MG63 (cell line): Measurements from ENCODE around the gene CARNS1. TPM values are rescaled to one million over a fixed set of nuclear protein-coding genes. Genes with fewer than 3 reads are reported as not detected.
"Not testable (repeated sequence)": the region's sequence is repeated elsewhere in the genome, so short reads cannot be mapped to it uniquely, and the experiment has no call there.

Source experiments
- DNase-seq: peaks from one replicate; pipeline ENCODE4 v3.0.0-alpha.2; 2020
- H3K27me3 ChIP-seq: fragments of 250-450 bp; sonication (Bioruptor Pico); 2 replicates; pipeline ENCODE4 v1.5.1; 2020; ENCODE audit warnings: mild to moderate bottlenecking, moderate library complexity
- H3K36me3 ChIP-seq: fragments of 250-450 bp; sonication (Bioruptor Pico); 2 replicates; pipeline ENCODE4 v1.5.1; 2020; ENCODE audit warnings: mild to moderate bottlenecking, moderate library complexity
- H3K4me3 ChIP-seq: fragments of 250-450 bp; sonication (Bioruptor Pico); 2 replicates; pipeline ENCODE4 v1.5.1; 2020; ENCODE audit warnings: mild to moderate bottlenecking, moderate library complexity
- H3K9me3 ChIP-seq: fragments of 250-450 bp; sonication (Bioruptor Pico); 2 replicates; pipeline ENCODE4 v1.5.1; 2020; ENCODE audit warnings: mild to moderate bottlenecking, moderate library complexity
- total RNA-seq: library from RNA; depleted of rRNA; stranded (reverse); fragments of >200 nt; shearing (Covaris generic); gene quantifications from 2 replicates; pipeline ENCODE4 v1.2.3, GENCODE V29; 2014; ENCODE audit warnings: low replicate concordance

CARNS1 gene
- total RNA-seq, 1 experiment from 2014 or later: not detected

DNA sequence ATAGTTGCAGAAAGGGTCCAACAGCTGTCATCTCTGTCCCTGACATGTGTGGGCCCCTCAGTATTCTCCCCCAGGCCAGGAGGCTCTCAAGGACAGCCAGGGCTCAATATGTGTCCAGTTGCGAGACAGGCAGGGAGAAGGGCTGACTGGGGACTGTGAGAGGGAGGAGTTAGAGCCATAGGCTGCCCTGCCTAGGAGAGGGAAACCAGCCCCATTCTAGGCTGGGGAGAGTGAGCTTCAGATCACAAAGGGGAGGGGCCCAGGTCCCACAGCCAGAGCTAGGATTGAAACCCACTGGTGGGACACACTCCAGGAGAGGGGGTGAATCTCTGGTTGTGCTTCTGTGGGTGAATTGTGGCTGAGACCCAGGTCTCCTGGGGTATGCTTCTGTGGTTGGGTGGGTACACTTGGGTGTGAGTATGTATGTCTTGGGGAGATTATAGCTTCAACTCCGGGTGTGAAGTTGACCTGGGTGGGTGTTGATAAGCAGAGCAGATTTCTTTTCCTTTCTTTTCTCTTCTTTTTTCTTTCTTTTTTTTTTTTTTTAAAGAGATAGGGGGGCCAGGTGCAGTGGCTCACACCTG is 2.1 kb upstream of the CARNS1 start:
- no peak for DNase-seq
- H3K27me3 ChIP-seq: no peaks in the 10 kb centered on the region

DNA sequence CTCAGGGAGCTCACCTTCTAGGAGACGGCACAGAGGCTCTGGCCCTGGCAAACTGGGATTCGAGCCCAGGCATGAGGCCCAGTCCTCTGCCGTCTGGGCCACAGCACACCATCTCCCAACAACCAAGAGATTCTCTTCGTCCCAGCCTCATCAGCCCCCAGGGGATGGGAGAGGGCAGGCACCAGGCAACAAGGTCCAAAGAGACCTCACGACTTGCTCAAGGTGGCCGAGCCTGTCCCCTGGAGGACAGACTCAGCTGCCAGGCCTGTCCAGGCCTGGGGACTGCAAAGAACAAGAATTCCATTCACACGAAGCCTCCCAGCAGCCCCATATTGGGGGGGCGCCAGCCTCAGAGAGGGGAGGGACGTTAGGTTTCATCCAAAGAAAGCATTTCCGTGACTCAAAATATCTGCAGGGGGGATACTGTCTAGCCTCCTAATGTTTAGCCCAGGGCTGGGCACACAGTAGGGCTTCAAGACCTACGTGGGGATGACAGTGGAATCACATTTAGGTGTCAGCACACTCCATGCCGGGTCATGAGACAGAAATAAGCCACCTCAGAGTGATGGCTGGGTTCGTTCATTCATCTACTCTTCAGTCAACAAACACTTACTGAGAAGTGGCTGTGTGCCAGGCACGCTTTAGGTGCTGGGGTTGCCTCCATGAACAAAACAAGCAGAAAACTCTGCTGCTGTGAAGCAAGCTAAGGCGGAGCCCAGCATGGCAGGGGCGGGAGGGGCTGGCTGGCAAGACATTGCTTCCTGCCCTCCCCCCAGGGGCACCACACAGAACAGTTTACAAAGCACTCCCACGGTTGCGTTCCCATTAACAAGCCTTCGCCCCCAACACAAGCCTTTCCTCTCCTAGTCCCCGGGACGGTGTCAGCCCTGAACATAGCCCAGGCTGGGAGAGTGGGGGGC is 1.2 kb downstream of the CARNS1 start:
- peak; percentile 61 for DNase-seq
- no peaks in the 10 kb centered on the region for H3K36me3 ChIP-seq
- H3K9me3 ChIP-seq: no peaks in the 10 kb centered on the region
- no peaks in the 10 kb centered on the region for H3K27me3 ChIP-seq
- no peak overlapping the region for H3K4me3 ChIP-seq

More for the DNA sequence above, 2.1 kb upstream of the CARNS1 start:
- Histone ChIP-seq H3K9me3 (no peaks in the 10 kb centered on the region), H3K36me3 (no peaks in the 10 kb centered on the region), H3K4me3 (no peak overlapping the region)

DNA sequence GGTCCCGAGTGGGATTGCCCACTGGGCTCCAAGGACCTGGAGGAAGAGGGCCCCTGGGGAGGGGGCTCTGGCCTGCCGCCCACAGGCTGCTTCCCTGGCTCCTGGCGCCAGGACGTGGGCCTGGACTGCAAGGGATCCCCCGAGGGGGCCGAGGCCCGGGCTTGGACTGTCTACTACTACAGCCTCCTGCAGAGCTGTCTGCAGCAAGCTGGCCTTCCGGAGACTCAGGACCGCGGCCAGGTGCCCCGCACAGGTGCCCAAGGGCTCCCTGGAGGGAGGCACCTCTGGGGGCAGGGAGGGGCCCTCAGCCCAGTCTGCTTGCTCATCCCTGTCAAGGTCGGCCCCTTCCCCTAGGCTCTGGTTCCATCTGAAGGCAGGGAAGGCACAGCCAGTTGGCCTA is 1.9 kb downstream of the CARNS1 start:
- H3K36me3 ChIP-seq: no peaks in the 10 kb centered on the region
- H3K4me3 ChIP-seq: no peak overlapping the region
- H3K27me3 ChIP-seq: no peaks in the 10 kb centered on the region
- no peaks in the 10 kb centered on the region for H3K9me3 ChIP-seq
- no peak for DNase-seq

DNA sequence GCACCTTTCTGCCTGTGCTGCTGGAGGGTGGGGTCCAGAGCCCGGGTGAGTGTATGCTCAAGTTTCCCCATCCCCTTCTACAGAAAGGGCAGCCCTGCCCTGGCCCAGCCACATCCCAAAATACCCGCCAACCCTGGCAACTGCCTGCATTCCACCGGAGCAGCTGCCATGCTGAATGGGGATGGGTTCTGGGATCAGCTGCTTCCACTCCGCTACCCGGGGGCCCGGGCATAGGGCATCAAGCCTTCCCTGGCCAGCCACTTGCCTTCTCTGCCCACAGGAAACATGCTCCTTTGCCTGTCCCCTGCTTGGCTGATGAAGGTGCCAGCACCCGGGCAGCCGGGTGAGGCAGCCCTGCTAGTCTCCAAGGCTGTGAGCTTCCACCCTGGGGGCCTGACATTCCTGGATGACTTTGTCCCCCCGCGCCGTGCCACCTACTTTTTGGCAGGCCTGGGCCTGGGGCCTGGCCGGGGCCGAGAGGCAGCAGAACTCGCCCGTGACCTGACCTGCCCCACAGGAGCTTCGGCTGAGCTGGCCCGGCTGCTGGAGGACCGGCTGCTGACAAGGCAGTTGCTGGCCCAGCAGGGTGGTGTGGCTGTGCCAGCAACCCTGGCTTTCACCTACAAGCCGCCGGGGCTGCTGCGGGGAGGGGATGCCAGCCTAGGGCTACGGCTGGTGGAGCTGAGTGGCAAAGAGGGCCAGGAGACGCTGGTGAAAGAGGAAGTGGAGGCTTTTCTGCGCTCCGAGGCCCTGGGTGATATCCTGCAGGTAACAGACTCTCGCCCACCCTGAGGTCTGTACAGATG is 3.2 kb downstream of the CARNS1 start:
- H3K4me3 ChIP-seq: no peak overlapping the region
- DNase-seq: peak; percentile 85
- no peaks in the 10 kb centered on the region for H3K27me3 ChIP-seq
- no peaks in the 10 kb centered on the region for H3K9me3 ChIP-seq
- no peaks in the 10 kb centered on the region for H3K36me3 ChIP-seq

DNA sequence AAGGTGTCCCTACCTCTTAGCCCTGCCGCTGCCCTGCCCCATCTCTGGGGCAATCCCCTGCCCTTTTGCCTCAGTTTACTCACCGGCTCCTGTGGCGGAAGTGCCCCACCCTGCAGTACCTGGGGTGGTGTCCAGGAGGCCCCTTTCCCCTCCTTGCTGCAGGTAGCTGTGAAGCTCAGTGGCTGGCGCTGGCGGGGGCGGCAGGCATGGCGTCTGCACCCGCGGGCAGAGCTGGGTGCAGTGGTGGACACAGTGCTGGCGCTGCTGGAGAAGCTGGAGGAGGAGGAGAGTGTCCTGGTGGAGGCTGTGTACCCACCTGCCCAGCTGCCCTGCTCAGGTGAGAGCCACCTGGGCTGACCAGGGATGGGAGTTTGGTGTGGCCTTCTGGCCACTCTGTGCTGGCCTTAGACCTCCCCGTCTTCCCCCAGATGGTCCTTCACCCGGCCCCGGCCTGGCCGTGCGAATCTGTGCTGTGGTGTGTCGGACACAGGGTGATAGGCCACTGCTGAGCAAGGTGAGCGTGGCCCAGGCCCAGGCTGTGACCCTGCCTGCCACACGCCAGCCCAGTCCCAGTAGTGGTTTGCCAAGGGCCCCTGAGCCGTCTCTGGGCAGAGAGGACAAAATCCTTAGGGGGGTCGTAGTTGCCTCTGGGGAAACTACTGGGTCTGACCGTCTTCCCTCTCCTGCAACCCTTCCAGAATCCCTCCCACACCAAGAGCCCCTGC is 4.0 kb downstream of the CARNS1 start:
- no peaks in the 10 kb centered on the region for H3K27me3 ChIP-seq

DNA sequence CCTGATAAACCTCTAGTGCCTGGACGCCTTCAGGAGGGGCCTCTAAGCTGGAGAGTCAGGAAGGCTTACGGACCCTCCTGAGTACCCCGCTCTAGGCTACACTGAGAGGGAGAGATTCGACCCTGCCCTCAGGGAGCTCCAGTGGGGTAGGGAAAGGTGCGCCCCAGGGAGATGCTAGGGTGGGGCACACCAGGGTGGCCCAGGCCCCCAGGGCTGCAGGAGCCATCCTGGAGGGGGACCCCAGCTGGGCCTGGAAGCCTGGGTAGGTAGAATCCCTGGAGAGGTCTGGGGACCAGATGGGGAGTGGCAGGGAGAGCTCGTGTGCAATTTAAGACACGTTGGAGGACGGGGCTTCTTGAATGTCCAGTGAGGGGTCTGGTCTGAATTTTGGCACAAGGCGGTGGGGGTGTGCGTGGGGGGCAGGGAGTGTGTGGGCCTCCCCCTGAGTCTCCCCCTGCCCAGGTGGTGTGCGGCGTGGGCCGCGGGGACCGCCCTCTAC is 4.7 kb downstream of the CARNS1 start:
- no peaks in the 10 kb centered on the region for H3K9me3 ChIP-seq
- H3K36me3 ChIP-seq: no peaks in the 10 kb centered on the region
- H3K4me3 ChIP-seq: peak overlapping the region; percentile 35
- DNase-seq: no peak
- no peaks in the 10 kb centered on the region for H3K27me3 ChIP-seq

More for the DNA sequence above, 4.0 kb downstream of the CARNS1 start:
- no peak for DNase-seq
- Histone ChIP-seq H3K9me3 (no peaks in the 10 kb centered on the region), H3K36me3 (no peaks in the 10 kb centered on the region), H3K4me3 (no peak overlapping the region)

DNA sequence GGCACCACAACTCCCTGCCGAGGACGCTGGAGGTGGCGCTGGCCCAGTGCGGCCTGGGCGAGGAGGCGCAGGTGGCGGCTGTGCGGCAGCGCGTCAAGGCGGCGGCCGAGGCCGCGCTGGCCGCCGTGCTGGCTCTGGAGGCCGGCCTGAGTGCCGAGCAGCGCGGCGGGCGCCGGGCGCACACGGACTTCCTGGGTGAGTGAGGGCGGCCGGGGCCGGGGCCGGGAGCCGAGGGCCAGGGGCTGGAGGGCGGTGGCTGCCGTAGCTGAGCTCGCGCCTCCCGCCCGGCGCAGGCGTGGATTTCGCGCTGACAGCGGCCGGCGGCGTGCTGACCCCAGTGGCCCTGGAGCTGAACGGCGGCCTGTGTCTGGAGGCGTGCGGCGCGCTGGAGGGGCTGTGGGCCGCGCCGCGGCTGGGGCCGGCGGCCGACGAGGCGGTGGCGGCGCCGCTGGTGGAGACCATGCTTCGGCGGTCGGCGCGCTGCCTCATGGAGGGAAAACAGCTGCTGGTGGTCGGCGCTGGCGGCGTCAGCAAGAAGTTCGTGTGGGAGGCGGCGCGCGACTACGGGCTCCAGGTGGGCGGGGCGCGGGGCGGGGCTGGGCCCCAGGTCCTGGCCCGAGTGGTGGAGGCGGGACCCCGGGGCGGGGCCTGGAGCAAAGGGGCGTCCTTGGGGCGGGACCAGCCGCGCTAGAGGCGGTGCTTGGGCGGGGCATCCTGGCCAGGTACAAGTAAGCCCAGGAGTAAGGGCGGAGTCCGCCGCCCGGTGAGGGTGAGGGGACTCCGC is 5.4 kb downstream of the CARNS1 start:
- Histone ChIP-seq H3K4me3 (peak overlapping the region; percentile 35), H3K27me3 (no peaks in the 10 kb centered on the region), H3K36me3 (no peaks in the 10 kb centered on the region), H3K9me3 (no peaks in the 10 kb centered on the region)
- DNase-seq: peak; percentile 89

DNA sequence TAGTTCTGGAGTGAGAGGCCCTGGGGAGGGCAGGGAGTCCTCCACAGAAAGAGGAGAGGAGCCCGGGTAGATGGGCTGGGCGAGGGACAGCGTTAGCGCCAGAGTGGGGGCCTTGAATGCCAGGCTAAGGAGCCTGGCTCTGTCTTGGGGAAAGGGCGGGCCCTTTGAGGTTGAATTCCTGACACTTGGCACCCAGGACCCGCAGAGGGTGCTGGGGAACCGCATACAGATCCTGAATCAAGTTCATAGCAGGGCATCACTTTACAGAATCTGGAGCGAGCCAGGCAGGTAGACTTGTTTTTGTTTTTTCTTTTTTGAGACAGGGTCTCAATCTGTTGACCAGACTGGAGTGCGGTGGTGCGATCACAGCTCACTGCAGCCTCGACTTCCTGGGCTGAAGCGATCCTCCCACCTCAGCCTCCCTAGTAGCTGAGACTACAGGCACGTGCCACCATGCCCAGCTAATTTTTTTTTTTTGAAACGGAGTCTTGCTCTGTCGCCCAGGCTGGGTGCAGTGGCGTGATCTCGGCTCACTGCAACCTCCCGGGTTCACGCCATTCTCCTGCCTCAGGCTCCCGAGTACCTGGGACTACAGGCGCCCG is 6.1 kb downstream of the CARNS1 start:
- Histone ChIP-seq H3K9me3 (no peaks in the 10 kb centered on the region), H3K36me3 (no peaks in the 10 kb centered on the region), H3K27me3 (no peaks in the 10 kb centered on the region), H3K4me3 (peak overlapping the region; percentile 35)
- DNase-seq: no peak

DNA sequence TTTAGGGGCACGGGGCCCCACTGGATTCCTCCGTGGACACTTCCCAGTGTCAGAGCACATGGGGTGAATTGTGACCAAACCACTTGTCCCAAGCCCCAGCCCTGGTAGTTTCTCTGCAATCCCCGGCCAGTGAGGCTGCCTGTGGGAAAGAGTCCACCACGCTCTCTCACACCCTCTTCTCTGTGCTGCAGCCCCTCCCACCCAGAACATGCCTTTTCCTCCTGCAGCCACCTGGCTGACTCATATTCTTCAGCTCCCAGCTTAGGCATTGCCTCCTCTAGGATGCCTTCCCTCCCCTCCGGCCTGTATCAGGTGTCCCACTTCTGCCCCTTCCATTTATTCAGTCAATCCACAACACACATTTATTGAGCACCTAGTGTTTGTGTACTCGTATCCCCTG is 7.4 kb downstream of the CARNS1 start:
- H3K4me3 ChIP-seq: no peak overlapping the region
- no peak for DNase-seq
- H3K9me3 ChIP-seq: no peaks in the 10 kb centered on the region

DNA sequence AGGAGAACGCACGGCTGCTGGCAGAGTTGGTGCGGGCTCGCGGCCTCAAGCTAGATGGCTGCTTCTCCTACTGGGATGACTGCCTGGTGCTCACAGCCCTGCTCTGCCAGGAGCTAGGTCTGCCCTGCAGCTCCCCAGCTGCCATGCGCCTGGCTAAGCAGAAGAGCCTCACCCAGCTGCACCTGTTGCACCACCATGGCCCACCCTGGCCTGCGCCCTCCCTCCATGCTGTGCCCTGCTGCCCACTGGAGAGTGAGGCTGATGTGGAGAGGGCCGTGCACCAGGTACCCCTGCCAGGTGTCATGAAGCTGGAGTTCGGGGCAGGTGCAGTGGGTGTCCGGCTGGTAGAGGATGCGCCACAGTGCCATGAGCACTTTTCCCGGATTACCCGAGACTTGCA is 8.0 kb downstream of the CARNS1 start:
- DNase-seq: no peak
- no peaks in the 10 kb centered on the region for H3K27me3 ChIP-seq
- H3K36me3 ChIP-seq: no peaks in the 10 kb centered on the region
- no peak overlapping the region for H3K4me3 ChIP-seq
- H3K9me3 ChIP-seq: no peaks in the 10 kb centered on the region

More for the DNA sequence above, 7.4 kb downstream of the CARNS1 start:
- Histone ChIP-seq H3K27me3 (no peaks in the 10 kb centered on the region), H3K36me3 (no peaks in the 10 kb centered on the region)

DNA sequence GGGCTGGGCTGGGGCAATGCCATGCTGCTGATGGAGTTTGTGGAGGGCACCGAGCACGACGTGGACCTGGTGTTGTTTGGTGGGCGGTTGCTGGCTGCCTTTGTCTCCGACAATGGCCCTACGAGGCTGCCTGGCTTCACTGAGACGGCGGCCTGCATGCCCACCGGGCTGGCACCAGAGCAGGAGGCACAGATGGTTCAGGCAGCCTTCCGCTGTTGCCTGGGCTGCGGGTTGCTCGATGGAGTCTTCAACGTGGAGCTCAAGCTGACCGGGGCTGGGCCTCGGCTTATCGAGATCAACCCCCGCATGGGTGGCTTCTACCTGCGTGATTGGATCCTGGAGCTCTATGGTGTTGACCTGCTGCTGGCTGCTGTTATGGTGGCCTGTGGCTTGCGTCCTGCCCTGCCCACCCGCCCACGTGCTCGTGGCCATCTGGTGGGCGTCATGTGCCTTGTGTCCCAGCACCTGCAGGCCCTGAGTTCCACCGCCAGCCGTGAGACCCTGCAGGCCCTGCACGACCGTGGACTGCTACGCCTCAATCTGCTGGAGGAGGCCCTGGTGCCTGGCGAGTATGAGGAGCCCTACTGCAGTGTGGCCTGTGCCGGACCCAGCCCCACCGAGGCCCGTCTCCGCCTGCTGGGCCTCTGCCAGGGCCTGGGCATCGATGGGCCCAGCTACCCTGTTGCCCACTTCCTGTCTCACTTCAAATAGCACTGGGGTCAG is 8.6 kb downstream of the CARNS1 start:
- H3K36me3 ChIP-seq: no peaks in the 10 kb centered on the region
- no peak for DNase-seq
- H3K27me3 ChIP-seq: no peaks in the 10 kb centered on the region
- no peaks in the 10 kb centered on the region for H3K9me3 ChIP-seq
- H3K4me3 ChIP-seq: no peak overlapping the region

DNA sequence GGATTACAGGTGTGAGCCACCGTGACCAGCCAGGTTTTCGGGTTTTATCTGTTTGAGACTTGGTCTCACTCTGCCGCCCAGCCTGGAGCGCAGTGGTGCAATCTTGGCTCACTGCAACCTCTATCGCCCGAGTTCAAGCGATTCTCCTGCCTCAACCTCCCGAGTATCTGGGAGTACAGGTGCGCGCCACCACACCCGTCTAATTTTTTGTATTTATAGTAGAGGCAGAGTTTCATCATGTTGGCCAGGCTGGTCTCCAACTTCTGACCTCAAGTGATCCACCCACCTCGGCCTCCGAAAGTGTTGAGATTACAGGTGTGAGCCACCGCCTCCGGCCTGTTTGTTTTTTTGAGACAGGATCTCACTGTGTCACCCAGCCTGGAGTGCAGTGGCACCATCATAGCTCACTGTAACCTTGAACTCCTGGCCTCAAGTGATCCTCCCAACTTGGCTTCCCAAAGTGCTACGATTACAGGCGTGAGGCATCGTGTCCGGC is 11.9 kb downstream of the CARNS1 start:
- DNase-seq, H3K9me3 ChIP-seq: not testable (repeated sequence)

DNA sequence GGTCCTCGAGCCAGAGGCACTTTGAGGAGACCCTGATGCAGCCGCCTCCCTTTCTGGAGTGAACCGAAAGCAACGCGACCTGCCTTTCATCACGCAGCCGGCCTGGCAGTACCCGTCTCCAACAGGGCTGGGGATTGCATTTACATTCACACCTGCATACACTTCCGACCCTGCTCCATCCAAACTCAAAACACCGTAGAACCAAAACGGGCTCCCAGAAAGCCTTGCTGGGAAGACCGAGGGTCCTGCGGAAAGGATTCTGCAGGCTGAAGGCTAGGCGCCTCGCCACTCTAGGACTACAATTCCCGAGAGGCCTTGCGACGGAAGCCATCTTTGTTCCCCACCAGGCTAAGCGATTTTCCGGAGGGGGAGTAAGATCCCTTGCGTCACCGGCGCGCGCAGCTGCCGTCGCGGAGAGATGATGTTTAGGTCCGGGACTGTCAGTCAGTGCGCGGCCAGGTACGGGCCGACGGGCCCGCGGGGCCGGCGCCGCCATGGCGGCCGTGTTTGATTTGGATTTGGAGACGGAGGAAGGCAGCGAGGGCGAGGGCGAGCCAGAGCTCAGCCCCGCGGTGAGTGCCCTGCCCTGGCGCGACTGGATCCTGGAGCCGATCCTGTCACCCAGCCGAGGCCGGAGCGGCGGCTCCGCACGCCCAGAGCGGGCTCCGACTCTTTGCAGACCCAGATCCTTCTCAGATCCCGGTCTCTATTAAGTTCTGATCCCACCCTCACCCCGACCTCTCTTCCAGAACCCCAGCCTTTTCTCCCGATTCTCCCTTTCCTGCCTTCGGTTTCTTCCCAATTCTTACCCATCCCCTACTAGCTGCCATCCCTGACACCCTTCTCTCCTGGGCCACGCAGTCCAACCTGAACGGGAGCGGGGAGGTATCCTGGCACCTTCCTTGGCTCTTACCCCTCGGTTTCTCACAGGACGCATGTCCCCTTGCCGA is 12.8 kb downstream of the CARNS1 start, which contains the start of gene RPS6KB2:
TSS of gene RPS6KB2 (plus strand) at position 443 of the 950 bp plus-strand sequence. CDS start at position 495, 52 bp downstream.
- DNase-seq: peak; percentile 95
- no peaks in the 10 kb centered on the region for H3K27me3 ChIP-seq
- H3K36me3 ChIP-seq: peaks cover 29% of the 10 kb centered on the region
- no peaks in the 10 kb centered on the region for H3K9me3 ChIP-seq
- H3K4me3 ChIP-seq: peak within 1 kb of the TSS; percentile 88

More for the DNA sequence above, 11.9 kb downstream of the CARNS1 start:
- not testable (repeated sequence) for H3K27me3 ChIP-seq
- peaks cover 26% of the 10 kb centered on the region for H3K36me3 ChIP-seq
- peak overlapping the region; percentile 88 for H3K4me3 ChIP-seq
